Measurements from ENCODE around the gene ATP23.

DNA sequence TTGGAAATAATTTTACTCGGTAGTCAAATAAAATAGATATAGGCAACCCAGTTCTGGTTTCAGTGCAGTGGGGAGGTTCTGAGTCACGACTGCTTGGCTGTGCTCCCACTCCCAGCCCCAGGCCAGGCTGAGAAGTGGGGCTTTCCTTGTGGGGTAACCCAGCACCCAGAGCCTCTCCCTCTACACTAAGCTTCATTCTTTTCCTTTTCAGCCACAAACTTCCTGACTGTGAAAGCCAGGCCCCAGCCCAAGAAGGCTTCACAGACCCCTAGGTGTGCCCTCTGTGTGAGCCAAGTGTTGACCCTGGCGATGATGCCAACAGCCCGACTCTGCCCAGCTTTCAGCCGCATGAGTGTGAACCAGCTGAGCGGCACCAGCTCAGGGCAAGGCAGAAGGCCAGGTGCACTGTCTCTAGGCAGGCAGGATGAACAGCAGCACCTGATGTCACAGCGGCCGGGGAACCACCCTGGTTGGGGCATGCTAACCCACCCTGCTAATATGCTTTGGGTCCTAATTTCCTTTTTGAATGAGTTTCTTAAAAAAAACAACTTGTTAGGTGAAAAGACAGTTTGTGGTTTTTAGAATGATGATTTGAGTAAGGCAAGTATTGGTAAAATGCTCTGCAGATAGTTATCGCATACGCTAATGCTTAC is 42.2 kb upstream of the ATP23 start:
- TF ChIP-seq POLR2AphosphoS5 (IDR thresholded peaks at IDR 0.05; ENCODE audit: low read depth) (no peak), CTCF (IDR thresholded peaks at IDR 0.05; ENCODE audit: insufficient read depth, low read length) (no peak), GABPA (IDR thresholded peaks at IDR 0.05; ENCODE audit: low read depth) (no peak), SPI1 (IDR thresholded peaks at IDR 0.05; ENCODE audit: borderline replicate concordance, low read depth) (no peak)
- TF ChIP-seq, protein P1, sequence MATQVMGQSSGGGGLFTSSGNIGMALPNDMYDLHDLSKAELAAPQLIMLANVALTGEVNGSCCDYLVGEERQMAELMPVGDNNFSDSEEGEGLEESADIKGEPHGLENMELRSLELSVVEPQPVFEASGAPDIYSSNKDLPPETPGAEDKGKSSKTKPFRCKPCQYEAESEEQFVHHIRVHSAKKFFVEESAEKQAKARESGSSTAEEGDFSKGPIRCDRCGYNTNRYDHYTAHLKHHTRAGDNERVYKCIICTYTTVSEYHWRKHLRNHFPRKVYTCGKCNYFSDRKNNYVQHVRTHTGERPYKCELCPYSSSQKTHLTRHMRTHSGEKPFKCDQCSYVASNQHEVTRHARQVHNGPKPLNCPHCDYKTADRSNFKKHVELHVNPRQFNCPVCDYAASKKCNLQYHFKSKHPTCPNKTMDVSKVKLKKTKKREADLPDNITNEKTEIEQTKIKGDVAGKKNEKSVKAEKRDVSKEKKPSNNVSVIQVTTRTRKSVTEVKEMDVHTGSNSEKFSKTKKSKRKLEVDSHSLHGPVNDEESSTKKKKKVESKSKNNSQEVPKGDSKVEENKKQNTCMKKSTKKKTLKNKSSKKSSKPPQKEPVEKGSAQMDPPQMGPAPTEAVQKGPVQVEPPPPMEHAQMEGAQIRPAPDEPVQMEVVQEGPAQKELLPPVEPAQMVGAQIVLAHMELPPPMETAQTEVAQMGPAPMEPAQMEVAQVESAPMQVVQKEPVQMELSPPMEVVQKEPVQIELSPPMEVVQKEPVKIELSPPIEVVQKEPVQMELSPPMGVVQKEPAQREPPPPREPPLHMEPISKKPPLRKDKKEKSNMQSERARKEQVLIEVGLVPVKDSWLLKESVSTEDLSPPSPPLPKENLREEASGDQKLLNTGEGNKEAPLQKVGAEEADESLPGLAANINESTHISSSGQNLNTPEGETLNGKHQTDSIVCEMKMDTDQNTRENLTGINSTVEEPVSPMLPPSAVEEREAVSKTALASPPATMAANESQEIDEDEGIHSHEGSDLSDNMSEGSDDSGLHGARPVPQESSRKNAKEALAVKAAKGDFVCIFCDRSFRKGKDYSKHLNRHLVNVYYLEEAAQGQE (IDR thresholded peaks at IDR 0.05; ENCODE audit: insufficient replicate concordance, low read depth), result no peak
